Bronchial epithelial cell (primary cell): ENCODE results near the gene MYADM. TPM values are rescaled to one million over a fixed set of nuclear protein-coding genes. Genes with fewer than 3 reads are reported as not detected.
A peak's percentile ranks its signal among the peaks of the same experiment; 100 is the strongest.

Experiments used
- DNase-seq: peaks from one replicate; pipeline ENCODE4 v3.0.0-alpha.2; 2010; ENCODE audit warnings: low read depth
- FAIRE-seq: peaks from 2 replicates; lab custom pipeline; 2011; peaks lifted over from hg19 to GRCh38; lab: Jason Lieb, UNC
- H3K27me3 ChIP-seq: 2 replicates; pipeline ENCODE4 v1.5.1; 2011; ENCODE audit warnings: low read length; ENCODE audit not compliant: control insufficient read depth, insufficient read depth
- H3K36me3 ChIP-seq: 2 replicates; pipeline ENCODE4 v1.5.1; 2011; ENCODE audit warnings: low read length; ENCODE audit not compliant: control insufficient read depth, insufficient read depth
- H3K4me3 ChIP-seq: 2 replicates; pipeline ENCODE4 v1.5.1; 2011; ENCODE audit warnings: mild to moderate bottlenecking, low read depth, low read length, control low read depth
- total RNA-seq: library from RNA; depleted of rRNA; stranded (reverse); fragments of >200 nt; gene quantifications from 2 replicates; pipeline ENCODE4 v1.2.1, GENCODE V29; 2014
- TF ChIP-seq, protein P1 (sequence below): IDR thresholded peaks from 2 replicates; pipeline ENCODE4 v1.5.1; 2011; ENCODE audit warnings: mild to moderate bottlenecking, moderate library complexity, low read length, control low read depth, inconsistent platforms; ENCODE audit not compliant: insufficient read depth, severe bottlenecking

Gene MYADM, protein sequence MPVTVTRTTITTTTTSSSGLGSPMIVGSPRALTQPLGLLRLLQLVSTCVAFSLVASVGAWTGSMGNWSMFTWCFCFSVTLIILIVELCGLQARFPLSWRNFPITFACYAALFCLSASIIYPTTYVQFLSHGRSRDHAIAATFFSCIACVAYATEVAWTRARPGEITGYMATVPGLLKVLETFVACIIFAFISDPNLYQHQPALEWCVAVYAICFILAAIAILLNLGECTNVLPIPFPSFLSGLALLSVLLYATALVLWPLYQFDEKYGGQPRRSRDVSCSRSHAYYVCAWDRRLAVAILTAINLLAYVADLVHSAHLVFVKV
- 1.3 and 1.4 TPM in 2 replicates for total RNA-seq

DNA sequence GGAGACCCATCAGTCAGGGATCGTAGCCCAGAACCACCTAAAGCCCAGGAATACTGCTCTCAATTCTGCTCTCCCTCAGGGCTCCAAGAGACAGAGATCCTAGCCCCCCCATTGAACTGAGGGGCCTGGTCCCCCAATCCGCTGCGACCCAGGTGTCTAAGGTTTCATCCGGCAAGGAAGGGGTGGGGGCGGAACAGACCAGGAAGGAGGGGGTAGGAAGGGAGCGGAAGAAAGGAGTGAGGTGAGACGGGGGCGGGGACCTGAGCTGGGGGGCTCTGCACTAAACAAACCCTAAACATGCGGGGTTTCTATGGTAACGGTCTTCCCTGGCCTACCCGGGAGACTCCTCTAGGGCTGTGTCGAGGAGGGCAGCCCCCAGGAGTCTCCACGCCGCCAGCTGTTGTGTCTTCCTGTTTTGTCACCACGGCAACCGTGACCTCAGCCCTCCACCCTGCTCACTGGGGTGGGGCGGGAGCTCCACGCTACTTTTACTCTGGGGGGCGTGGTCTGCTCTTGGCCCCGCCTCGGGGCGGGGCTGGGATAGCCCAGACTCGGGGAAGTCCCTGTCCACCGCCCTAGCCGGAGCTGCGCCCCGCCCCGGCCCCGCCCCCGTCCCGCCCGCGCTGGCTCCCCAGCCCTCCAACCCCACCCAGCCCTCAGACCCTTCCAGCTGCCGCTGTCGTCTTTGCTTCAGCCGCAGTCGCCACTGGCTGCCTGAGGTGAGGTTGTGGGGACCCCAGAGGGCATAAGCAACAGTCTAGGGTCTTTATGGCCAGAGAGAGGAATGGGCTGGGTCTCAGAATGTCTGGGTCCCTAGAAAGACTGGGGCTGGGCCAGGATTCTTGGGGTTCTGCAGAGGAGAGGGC lies at the start of gene MYADM:
Gene MYADM, plus strand, starts transcription at position 659 of the 866 bp plus-strand sequence. CDS start 5,647 bp downstream, outside the sequence.
- TF ChIP-seq, protein P1, sequence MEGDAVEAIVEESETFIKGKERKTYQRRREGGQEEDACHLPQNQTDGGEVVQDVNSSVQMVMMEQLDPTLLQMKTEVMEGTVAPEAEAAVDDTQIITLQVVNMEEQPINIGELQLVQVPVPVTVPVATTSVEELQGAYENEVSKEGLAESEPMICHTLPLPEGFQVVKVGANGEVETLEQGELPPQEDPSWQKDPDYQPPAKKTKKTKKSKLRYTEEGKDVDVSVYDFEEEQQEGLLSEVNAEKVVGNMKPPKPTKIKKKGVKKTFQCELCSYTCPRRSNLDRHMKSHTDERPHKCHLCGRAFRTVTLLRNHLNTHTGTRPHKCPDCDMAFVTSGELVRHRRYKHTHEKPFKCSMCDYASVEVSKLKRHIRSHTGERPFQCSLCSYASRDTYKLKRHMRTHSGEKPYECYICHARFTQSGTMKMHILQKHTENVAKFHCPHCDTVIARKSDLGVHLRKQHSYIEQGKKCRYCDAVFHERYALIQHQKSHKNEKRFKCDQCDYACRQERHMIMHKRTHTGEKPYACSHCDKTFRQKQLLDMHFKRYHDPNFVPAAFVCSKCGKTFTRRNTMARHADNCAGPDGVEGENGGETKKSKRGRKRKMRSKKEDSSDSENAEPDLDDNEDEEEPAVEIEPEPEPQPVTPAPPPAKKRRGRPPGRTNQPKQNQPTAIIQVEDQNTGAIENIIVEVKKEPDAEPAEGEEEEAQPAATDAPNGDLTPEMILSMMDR = no peak
- FAIRE-seq (no peak), DNase-seq (peak; percentile 91)
- Histone ChIP-seq H3K27me3 (no peaks in the 10 kb centered on the region), H3K4me3 (peak within 1 kb of the TSS; percentile 60), H3K36me3 (no peaks in the 10 kb centered on the region)

DNA sequence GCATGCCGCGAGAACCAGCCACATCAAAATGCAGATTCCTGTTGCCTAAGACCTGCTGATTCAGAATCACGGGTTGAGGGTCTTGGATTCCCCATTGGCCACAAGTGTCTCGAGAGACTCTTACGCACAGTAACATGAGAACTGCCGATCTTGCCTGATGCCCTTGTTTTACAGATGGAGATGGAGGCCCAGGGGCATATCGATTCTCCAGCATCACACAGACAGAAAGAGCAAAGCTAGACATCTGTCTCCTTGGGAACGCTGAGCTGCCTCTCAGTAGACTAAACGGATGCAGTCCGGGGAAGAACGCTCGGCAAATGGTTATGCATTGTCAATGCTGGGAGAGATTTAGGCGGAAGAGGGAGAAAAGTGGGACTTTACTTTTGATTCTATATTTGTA lies 48.9 kb upstream of the MYADM start:
- DNase-seq (no peak), FAIRE-seq (no peak)
- no peaks in the 10 kb centered on the region for H3K27me3 ChIP-seq
- H3K36me3 ChIP-seq = no peaks in the 10 kb centered on the region
- TF ChIP-seq, protein P1 = no peak
- no peak overlapping the region for H3K4me3 ChIP-seq

DNA sequence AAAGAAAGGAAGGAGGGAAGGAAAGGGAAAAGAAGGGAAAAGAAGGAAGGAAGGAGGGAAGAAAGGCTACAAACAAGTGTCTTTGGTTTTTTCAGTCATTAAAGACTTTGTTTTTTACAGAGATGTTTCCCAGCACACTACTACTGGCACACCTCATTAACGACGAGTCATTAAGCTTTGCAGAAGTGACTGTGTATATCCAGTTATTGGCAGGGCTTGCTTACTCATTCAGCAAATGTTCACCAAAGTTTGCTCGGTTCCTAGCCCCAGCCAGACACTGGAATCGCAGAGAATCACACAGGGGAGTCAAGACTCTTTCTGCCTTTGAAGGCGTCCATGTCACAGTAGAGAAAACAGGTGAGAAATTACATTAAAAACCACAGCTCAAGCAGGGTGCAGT lies 47.8 kb upstream of the MYADM start:
- DNase-seq (peak; percentile 29), FAIRE-seq (no peak)
- TF ChIP-seq, protein P1 = no peak
- Histone ChIP-seq H3K36me3 (no peaks in the 10 kb centered on the region), H3K27me3 (no peaks in the 10 kb centered on the region), H3K4me3 (no peak overlapping the region)

DNA sequence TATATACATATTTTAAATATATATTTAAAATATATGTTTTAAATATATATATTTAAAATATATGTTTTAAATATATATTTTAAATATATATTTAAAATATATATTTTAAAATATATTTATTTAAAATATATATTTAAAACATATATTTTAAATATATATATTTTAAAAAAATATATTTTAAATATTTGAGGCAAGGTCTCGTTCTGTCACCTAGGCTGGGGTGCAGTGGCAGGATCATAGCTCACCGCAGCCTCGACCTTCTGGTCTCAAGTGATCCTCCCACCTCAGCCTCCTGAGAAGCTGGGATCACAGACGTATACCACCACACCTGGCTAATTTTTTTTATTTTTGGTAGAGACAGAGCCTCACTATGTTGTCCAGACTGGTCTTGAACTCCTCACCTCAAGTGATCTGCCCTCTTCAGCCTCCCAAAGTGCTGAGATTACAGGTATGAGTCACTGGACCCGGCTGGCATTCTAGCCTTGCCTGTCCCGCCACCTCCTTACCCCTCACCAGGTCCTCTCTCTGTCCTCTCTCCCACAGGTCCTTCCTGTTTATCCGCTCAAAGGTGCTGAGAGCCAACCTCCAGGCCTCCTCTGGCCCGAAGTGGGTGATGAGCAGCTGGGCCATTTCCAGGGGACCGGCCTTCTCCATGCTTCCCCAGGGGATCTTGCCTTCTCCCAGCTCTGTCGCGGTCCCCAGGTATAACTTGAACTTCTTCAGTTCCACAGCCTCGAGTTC lies 44.1 kb upstream of the MYADM start:
- DNase-seq = no peak
- no peaks in the 10 kb centered on the region for H3K36me3 ChIP-seq
- no peak overlapping the region for H3K4me3 ChIP-seq
- TF ChIP-seq, protein P1 = no peak
- no peaks in the 10 kb centered on the region for H3K27me3 ChIP-seq
- no peak for FAIRE-seq

DNA sequence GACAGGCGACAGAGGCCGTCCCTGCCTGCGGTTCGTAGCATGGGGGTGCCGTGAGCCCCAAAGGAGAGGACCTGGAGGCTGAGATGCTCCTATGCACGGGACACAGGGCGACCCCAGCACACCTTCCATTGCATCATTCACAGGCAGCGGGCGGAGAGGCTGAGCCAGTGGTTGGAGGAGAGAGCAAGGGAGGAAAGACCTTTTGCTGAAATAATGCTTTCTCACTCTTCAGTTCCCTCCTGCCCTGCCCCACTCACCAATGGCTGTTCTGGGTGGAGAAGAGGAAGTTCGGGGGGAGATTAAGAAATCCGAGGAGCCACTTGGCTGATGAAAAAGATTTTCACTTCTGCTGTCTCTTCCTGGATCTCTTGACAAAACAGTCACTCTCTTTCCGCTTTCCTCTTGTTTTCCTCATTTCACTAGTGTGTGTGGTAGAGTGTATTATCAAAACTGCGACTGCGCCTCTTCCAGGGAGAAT lies 43.5 kb upstream of the MYADM start, which contains the start of gene NLRP12:
Gene NLRP12, minus strand, starts transcription at position 181 of the 478 bp plus-strand sequence. Its CDS starts 140 bp downstream, at position 41.
- Histone ChIP-seq H3K36me3 (no peaks in the 10 kb centered on the region), H3K27me3 (no peaks in the 10 kb centered on the region), H3K4me3 (no peak within 1 kb of the TSS)
- DNase-seq (no peak), FAIRE-seq (no peak)
- TF ChIP-seq, protein P1 = no peak
